H9 (cell line): Measurements from ENCODE around the gene CEMIP. TPM values are rescaled to one million over a fixed set of nuclear protein-coding genes. Genes with fewer than 3 reads are reported as not detected.

ENCODE experiments used
- DNase-seq: peaks from one replicate; pipeline ENCODE4 v3.0.0-alpha.2; 2017
- H2AFZ ChIP-seq: one replicate; pipeline ENCODE4 v1.6.1; 2013; ENCODE audit warnings: mild to moderate bottlenecking, low read length, control low read depth, moderate library complexity
- H2AK5ac ChIP-seq: 2 replicates; pipeline ENCODE4 v1.6.1; 2013; ENCODE audit warnings: low read length, control low read depth, mixed read lengths; ENCODE audit not compliant: insufficient read length
- H2BK120ac ChIP-seq: one replicate; pipeline ENCODE4 v1.6.1; 2013; ENCODE audit warnings: low read depth, mild to moderate bottlenecking, low read length, control low read depth, inconsistent platforms; ENCODE audit not compliant: poor library complexity, severe bottlenecking
- H2BK12ac ChIP-seq: 2 replicates; pipeline ENCODE4 v1.6.1; 2013; ENCODE audit warnings: low read length, control low read depth, mixed read lengths, low read depth; ENCODE audit not compliant: insufficient read length
- H2BK15ac ChIP-seq: 2 replicates; pipeline ENCODE4 v1.6.1; 2013; ENCODE audit warnings: low read depth, low read length, control low read depth
- H2BK20ac ChIP-seq: one replicate; pipeline ENCODE4 v1.6.1; 2013; ENCODE audit warnings: low read depth, mild to moderate bottlenecking, low read length, control low read depth, inconsistent platforms; ENCODE audit not compliant: poor library complexity, severe bottlenecking
- H2BK5ac ChIP-seq: 2 replicates; pipeline ENCODE4 v1.6.1; 2013; ENCODE audit warnings: low read length, control low read depth, mixed read lengths; ENCODE audit not compliant: insufficient read length
- H3K14ac ChIP-seq: 2 replicates; pipeline ENCODE4 v1.6.1; 2013; ENCODE audit warnings: low read length, control low read depth; ENCODE audit not compliant: insufficient read depth
- H3K18ac ChIP-seq: 2 replicates; pipeline ENCODE4 v1.6.1; 2013; ENCODE audit warnings: low read depth, mild to moderate bottlenecking, mixed read lengths, low read length, control low read depth; ENCODE audit not compliant: insufficient read length
- H3K23ac ChIP-seq: 2 replicates; pipeline ENCODE4 v1.6.1; 2013; ENCODE audit warnings: low read length, control low read depth, mixed read lengths, low read depth; ENCODE audit not compliant: insufficient read length
- H3K23me2 ChIP-seq: 2 replicates; pipeline ENCODE4 v1.6.1; 2013; ENCODE audit warnings: low read depth, mild to moderate bottlenecking, mixed read lengths, low read length, control low read depth; ENCODE audit not compliant: insufficient read length, poor library complexity, severe bottlenecking
- H3K27ac ChIP-seq: 2 replicates; pipeline ENCODE4 v1.5.1; 2013; ENCODE audit warnings: low read length, control low read depth, mixed read lengths, low read depth; ENCODE audit not compliant: insufficient read length
- H3K27me3 ChIP-seq: 2 replicates; pipeline ENCODE4 v1.6.1; 2013; ENCODE audit warnings: low read length, control low read depth, inconsistent platforms; ENCODE audit not compliant: insufficient read depth
- H3K4ac ChIP-seq: 2 replicates; pipeline ENCODE4 v1.6.1; 2013; ENCODE audit warnings: low read depth, mild to moderate bottlenecking, control low read depth, inconsistent platforms, low read length, moderate library complexity
- H3K4me1 ChIP-seq: 2 replicates; pipeline ENCODE4 v1.6.1; 2013; ENCODE audit warnings: low read length, control low read depth, inconsistent platforms; ENCODE audit not compliant: insufficient read depth
- H3K4me2 ChIP-seq: 2 replicates; pipeline ENCODE4 v1.6.1; 2013; ENCODE audit warnings: low read length, control low read depth, mixed read lengths; ENCODE audit not compliant: insufficient read length, insufficient read depth
- H3K56ac ChIP-seq: 2 replicates; pipeline ENCODE4 v1.6.1; 2013; ENCODE audit warnings: low read depth, mild to moderate bottlenecking, mixed read lengths, low read length, control low read depth; ENCODE audit not compliant: insufficient read length
- H3K79me1 ChIP-seq: 2 replicates; pipeline ENCODE4 v1.6.1; 2013; ENCODE audit warnings: low read depth, mild to moderate bottlenecking, moderate library complexity, low read length, control low read depth, inconsistent platforms; ENCODE audit not compliant: insufficient read depth, poor library complexity, severe bottlenecking
- H3K79me2 ChIP-seq: 2 replicates; pipeline ENCODE4 v1.6.1; 2013; ENCODE audit warnings: low read length, control low read depth, inconsistent platforms; ENCODE audit not compliant: insufficient read depth
- H3K9ac ChIP-seq: 2 replicates; pipeline ENCODE4 v1.6.1; 2013; ENCODE audit warnings: low read length, control low read depth, mixed read lengths; ENCODE audit not compliant: insufficient read length; ENCODE audit errors: extremely low read depth
- H3K9me3 ChIP-seq: one replicate; pipeline ENCODE4 v1.6.1; 2013; ENCODE audit warnings: low read depth, low read length, inconsistent platforms; ENCODE audit not compliant: control insufficient read depth
- H3T11ph ChIP-seq: one replicate; pipeline ENCODE4 v1.6.1; 2013; ENCODE audit warnings: mild to moderate bottlenecking, low read length, control low read depth, inconsistent platforms
- H4K20me1 ChIP-seq: one replicate; pipeline ENCODE4 v1.6.1; 2013; ENCODE audit not compliant: control insufficient read depth, insufficient read length, insufficient read depth
- H4K5ac ChIP-seq: 2 replicates; pipeline ENCODE4 v1.6.1; 2013; ENCODE audit warnings: low read depth, mild to moderate bottlenecking, mixed read lengths, low read length, control low read depth; ENCODE audit not compliant: insufficient read length
- H4K8ac ChIP-seq: replicated peaks from 2 replicates; pipeline ENCODE4 v1.6.1; 2013; ENCODE audit warnings: low read length, control low read depth, mixed read lengths, low read depth; ENCODE audit not compliant: insufficient read length
- H4K91ac ChIP-seq: 2 replicates; pipeline ENCODE4 v1.6.1; 2013; ENCODE audit warnings: low read depth, mild to moderate bottlenecking, moderate library complexity, mixed read lengths, low read length, control low read depth; ENCODE audit not compliant: insufficient read length
- H3K27ac Mint-ChIP-seq, 3 experiments: 2 replicates in 2 of 3; 3 replicates in 1 of 3; pipeline ENCODE4 v1.8.0; 2020 to 2021; ENCODE audit warnings: mixed read lengths in 3 of 3, mild to moderate bottlenecking in 1 of 3, moderate library complexity in 1 of 3
- H3K27me3 Mint-ChIP-seq: 2 replicates; pipeline ENCODE4 v1.8.0; 2021; ENCODE audit warnings: low read depth, mild to moderate bottlenecking, moderate library complexity, mixed read lengths
- H3K36me3 Mint-ChIP-seq, 3 experiments: 2 replicates in 2 of 3; 3 replicates in 1 of 3; pipeline ENCODE4 v1.8.0; 2020 to 2021; ENCODE audit warnings: low read depth in 3 of 3, mixed read lengths in 3 of 3; ENCODE audit not compliant: insufficient read depth in 1 of 3
- H3K4me1 Mint-ChIP-seq, 2 experiments: 2 replicates each; pipeline ENCODE4 v1.8.0; 2020; ENCODE audit warnings: mixed read lengths in 2 of 2
- H3K4me3 Mint-ChIP-seq, 2 experiments: 2 replicates in 1 of 2; 3 replicates in 1 of 2; pipeline ENCODE4 v1.8.0; 2020 to 2021; ENCODE audit warnings: mild to moderate bottlenecking in 2 of 2, mixed read lengths in 2 of 2, moderate library complexity in 1 of 2
- H3K9me3 Mint-ChIP-seq, 2 experiments: 2 replicates in 1 of 2; 3 replicates in 1 of 2; pipeline ENCODE4 v1.8.0; 2020; ENCODE audit warnings: mild to moderate bottlenecking in 2 of 2, mixed read lengths in 2 of 2, moderate library complexity in 1 of 2
- CTCF ChIP-seq: fragments of 200-600 bp; sonication (generic); conservative IDR thresholded peaks from 3 replicates; pipeline ENCODE4 v1.8.0; 2021; ENCODE audit warnings: antibody characterized with exemption, mild to moderate bottlenecking
- WGBS: extraction: QIAGEN DNeasy Blood & Tissue Kit; methylation state at CpG from one replicate; pipeline ENCODE4 v1.1.7; 2013; ENCODE audit warnings: missing lambda C conversion rate, low lambda C conversion rate, mixed read lengths; ENCODE audit not compliant: insufficient read length; ENCODE audit errors: extremely low coverage; 5-methylcytosine and 5-hydroxymethylcytosine counted together
- total RNA-seq: library from RNA; stranded (reverse); gene quantifications from 2 replicates; pipeline ENCODE4 v1.2.1, GENCODE V29; 2021

Gene CEMIP
- total RNA-seq, 1 experiment from 2014 or later = 0.09 TPM

GRCh38 chr15:80735344-80735743 lies 43.8 kb upstream of the CEMIP start:
- no peak for TF ChIP-seq CTCF
- Histone ChIP-seq H3K14ac (no peak overlapping the region), H3K4me2 (no peak overlapping the region), H3K27ac (no peak overlapping the region), H2AFZ (no peak overlapping the region), H2BK12ac (no peak overlapping the region), H2BK5ac (no peak overlapping the region), H3K18ac (no peak overlapping the region), H4K5ac (no peak overlapping the region), H4K8ac (no peak overlapping the region), H3K4ac (no peak overlapping the region), H3T11ph (no peak overlapping the region), H4K91ac (no peak overlapping the region), H4K20me1 (no peaks in the 10 kb centered on the region), H3K23me2 (no peaks in the 10 kb centered on the region), H3K9ac (no peak overlapping the region), H3K79me1 (no peaks in the 10 kb centered on the region), H3K9me3 (no peaks in the 10 kb centered on the region), H3K4me1 (no peaks in the 10 kb centered on the region), H2AK5ac (no peak overlapping the region), H2BK15ac (no peak overlapping the region), H3K56ac (no peak overlapping the region), H3K27me3 (no peaks in the 10 kb centered on the region), H2BK20ac (no peak overlapping the region), H3K23ac (no peak overlapping the region), H2BK120ac (no peak overlapping the region), H3K79me2 (no peaks in the 10 kb centered on the region)
- peaks cover 0 to 3% of the 10 kb centered on the region in 2 experiments; a peak in 1 of 5 replicates for H3K9me3 Mint-ChIP-seq
- H3K4me3 Mint-ChIP-seq = no peak overlapping the region
- peaks cover 13 to 23% of the 10 kb centered on the region in 2 experiments for H3K4me1 Mint-ChIP-seq
- WGBS = no CpG with 5 or more reads among the region's 8 CpGs
- no peak overlapping the region; a peak in 1 of 7 replicates for H3K27ac Mint-ChIP-seq
- 0 out of 2 replicates have a peak, but pooled peaks cover 2% of the 10 kb centered on the region for H3K27me3 Mint-ChIP-seq
- DNase-seq = no peak
- H3K36me3 Mint-ChIP-seq = peaks cover 0 to 3% (median 0%) of the 10 kb centered on the region in 3 experiments; a peak in 4 of 7 replicates
